Prostate gland (tissue), 2 donors: ENCODE measurements around the gene HAPSTR1. TPM values are rescaled to one million over a fixed set of nuclear protein-coding genes. Genes with fewer than 3 reads are reported as not detected.

Experiments
- DNase-seq: peaks from one replicate; pipeline ENCODE4 v3.0.0-alpha.2; 2019; ENCODE audit warnings: low spot score
- H3K27ac ChIP-seq, 2 donors: fragments of 200-600 bp; sonication (generic); 2 replicates each; pipeline ENCODE4 v1.5.1; 2017 to 2019
- H3K27me3 ChIP-seq: fragments of 200-600 bp; sonication (generic); replicated peaks from 2 replicates; pipeline ENCODE4 v1.5.1; 2019; ENCODE audit not compliant: insufficient read depth
- H3K36me3 ChIP-seq, 2 donors: fragments of 200-600 bp; sonication (generic); 1 replicate in 1 of 2; 2 replicates in 1 of 2; pipeline versions ENCODE4 v1.5.1 to v1.8.1; 2017 to 2019
- H3K4me1 ChIP-seq: fragments of 200-600 bp; sonication (generic); replicated peaks from 2 replicates; pipeline ENCODE4 v1.5.1; 2019
- H3K4me3 ChIP-seq, 2 donors: fragments of 200-600 bp; sonication (generic); 2 replicates each; pipeline ENCODE4 v1.5.1; 2017 to 2019
- H3K9me3 ChIP-seq: fragments of 200-600 bp; sonication (generic); 2 replicates; pipeline ENCODE4 v1.5.1; 2017
- POLR2A ChIP-seq: fragments of 450-650 bp; IDR thresholded peaks from one replicate; pipeline ENCODE4 v1.6.1; 2016; ENCODE audit warnings: antibody characterized with exemption, mild to moderate bottlenecking
- POLR2AphosphoS5 ChIP-seq: sonication (generic); formaldehyde crosslinking; IDR thresholded peaks from one replicate; pipeline ENCODE4 v1.6.1; 2017; ENCODE audit warnings: antibody characterized with exemption
- WGBS: methylation state at CpG from one replicate; pipeline ENCODE4 v1.1.5; 2018; 5-methylcytosine and 5-hydroxymethylcytosine counted together
- intact Hi-C: fragments of 100-400 bp; cut with DNase I; formaldehyde crosslinking; loops from one replicate; pipeline ENCODE4 v1.14.2; 2022
- total RNA-seq, 2 donors: library from RNA; depleted of rRNA; stranded (reverse); fragments of >200 nt; gene quantifications; one replicate each; pipeline ENCODE4 v1.1.0, GENCODE V29; 2016
- TF ChIP-seq, protein P1 (sequence below), 4 experiments: fragments of 200-600 bp in 2 of 4; fragments of 450-650 bp in 2 of 4; sonication (generic) in 2 of 4; IDR thresholded peaks; 1 replicate in 3 of 4; 2 replicates in 1 of 4; pipeline ENCODE4 v1.5.1; 2016 to 2019; ENCODE audit warnings: antibody characterized with exemption in 4 of 4, mild to moderate bottlenecking in 2 of 4, moderate library complexity in 2 of 4

HAPSTR1 gene
- total RNA-seq, 2 donors from 2014 or later, result 45.5 to 68.6 TPM

DNA sequence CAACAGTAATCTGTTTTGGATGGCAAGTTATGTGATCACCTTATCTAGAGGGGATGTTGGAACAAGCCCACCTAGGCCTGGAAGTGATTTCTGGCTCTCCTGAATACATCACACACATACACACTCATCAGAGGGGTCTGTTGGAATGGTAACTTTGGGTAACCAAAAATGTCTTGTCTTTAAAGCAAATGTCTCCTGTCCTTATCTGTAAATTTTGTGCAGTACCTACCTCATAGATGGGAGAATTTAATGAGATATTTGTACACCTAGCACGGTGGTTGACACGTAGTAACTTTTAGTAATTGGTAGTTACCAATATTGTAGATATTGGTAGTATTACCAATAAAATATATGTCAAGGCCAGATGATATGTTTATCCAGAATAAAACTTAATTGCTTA lies 24.7 kb downstream of the HAPSTR1 start:
- TF ChIP-seq POLR2A (no peak), POLR2AphosphoS5 (no peak)
- TF ChIP-seq, protein P1, sequence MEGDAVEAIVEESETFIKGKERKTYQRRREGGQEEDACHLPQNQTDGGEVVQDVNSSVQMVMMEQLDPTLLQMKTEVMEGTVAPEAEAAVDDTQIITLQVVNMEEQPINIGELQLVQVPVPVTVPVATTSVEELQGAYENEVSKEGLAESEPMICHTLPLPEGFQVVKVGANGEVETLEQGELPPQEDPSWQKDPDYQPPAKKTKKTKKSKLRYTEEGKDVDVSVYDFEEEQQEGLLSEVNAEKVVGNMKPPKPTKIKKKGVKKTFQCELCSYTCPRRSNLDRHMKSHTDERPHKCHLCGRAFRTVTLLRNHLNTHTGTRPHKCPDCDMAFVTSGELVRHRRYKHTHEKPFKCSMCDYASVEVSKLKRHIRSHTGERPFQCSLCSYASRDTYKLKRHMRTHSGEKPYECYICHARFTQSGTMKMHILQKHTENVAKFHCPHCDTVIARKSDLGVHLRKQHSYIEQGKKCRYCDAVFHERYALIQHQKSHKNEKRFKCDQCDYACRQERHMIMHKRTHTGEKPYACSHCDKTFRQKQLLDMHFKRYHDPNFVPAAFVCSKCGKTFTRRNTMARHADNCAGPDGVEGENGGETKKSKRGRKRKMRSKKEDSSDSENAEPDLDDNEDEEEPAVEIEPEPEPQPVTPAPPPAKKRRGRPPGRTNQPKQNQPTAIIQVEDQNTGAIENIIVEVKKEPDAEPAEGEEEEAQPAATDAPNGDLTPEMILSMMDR (IDR thresholded peaks at IDR 0.05), result no peak
- no peaks in the 10 kb centered on the region for H3K36me3 ChIP-seq
- H3K4me1 ChIP-seq, result no peaks in the 10 kb centered on the region
- H3K27ac ChIP-seq, result no peak overlapping the region
- no peaks in the 10 kb centered on the region for H3K27me3 ChIP-seq
- H3K4me3 ChIP-seq, result no peak overlapping the region
- 98% methylated on average over 2 of the region's 2 CpGs for WGBS
- intact Hi-C loops, result no loop called here
- DNase-seq, result no peak
- no peaks in the 10 kb centered on the region for H3K9me3 ChIP-seq

DNA sequence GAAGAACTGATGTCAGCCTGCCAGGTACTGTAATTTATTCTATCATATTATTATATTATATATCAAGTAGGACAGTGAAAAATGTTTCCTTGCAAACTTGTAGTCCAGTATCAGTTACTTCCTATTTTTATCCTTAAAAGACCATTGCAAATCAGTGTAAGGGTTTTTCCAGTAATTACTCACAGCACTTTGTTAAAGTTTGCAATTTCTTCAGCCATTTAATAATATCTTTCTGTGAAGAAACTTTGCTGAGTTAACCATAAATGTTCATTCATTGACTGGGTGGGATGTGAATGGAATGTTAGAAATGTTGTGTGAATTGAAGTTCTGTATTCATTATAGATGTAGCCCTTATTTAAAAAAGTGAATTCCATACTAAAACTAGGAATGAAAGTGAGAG lies 26.7 kb downstream of the HAPSTR1 start:
- H3K4me3 ChIP-seq, result no peak overlapping the region
- no peak for TF ChIP-seq POLR2AphosphoS5
- TF ChIP-seq POLR2A, result no peak
- TF ChIP-seq, protein P1 (IDR thresholded peaks at IDR 0.05), result no peak
- no peaks in the 10 kb centered on the region for H3K36me3 ChIP-seq
- no peaks in the 10 kb centered on the region for H3K4me1 ChIP-seq
- H3K9me3 ChIP-seq, result no peaks in the 10 kb centered on the region
- intact Hi-C loops, result no loop called here
- no peaks in the 10 kb centered on the region for H3K27me3 ChIP-seq
- no peak for DNase-seq
- no peak overlapping the region for H3K27ac ChIP-seq

DNA sequence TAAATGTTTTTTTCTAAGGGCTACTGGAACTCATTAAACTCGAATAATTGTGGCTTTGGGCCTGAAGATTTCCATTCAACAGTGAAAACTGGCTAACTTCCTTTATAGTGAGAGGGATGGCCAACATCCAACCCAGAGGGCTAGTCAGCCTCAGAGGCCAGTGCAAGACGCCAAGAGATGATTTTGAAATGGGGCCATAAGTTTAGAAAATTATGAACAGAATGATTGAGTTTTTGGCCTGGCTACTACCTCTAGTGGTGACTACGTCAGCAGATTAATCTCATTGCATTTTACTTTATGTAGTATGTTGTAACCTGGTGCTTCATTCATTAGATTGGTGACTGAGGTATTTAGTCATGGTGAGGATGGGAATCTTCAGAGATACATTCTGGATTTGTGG lies 28.4 kb downstream of the HAPSTR1 start:
- intact Hi-C loops, result no loop called here
- Histone ChIP-seq H3K4me1 (no peaks in the 10 kb centered on the region), H3K27ac (no peak overlapping the region), H3K4me3 (no peak overlapping the region), H3K27me3 (no peaks in the 10 kb centered on the region), H3K36me3 (no peaks in the 10 kb centered on the region), H3K9me3 (no peaks in the 10 kb centered on the region)
- TF ChIP-seq POLR2AphosphoS5 (no peak), POLR2A (no peak)
- TF ChIP-seq, protein P1 (IDR thresholded peaks at IDR 0.05), result no peak
- DNase-seq, result no peak
- 28% methylated on average over 3 of the region's 3 CpGs for WGBS

DNA sequence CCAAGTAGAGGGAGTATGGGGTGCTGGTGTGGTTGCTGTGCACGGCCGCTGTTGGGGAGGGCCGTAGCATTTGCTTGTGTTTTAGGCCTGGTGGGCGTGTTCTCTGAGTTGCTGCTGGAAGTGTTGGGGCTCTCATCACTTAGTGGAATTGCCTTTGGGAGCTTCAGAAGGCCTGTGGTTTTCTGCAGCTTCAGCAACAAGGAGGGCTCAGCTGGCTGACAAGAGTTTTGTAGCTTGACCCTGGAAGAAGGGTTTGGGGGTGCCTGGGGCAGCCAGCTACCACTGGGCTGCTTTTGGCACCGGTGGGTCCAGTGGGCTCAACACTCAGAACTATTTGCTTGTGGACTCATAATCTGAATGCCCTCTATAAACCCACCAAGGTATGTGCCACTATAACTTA lies 30.9 kb downstream of the HAPSTR1 start:
- Histone ChIP-seq H3K9me3 (no peaks in the 10 kb centered on the region), H3K36me3 (no peaks in the 10 kb centered on the region), H3K27ac (no peak overlapping the region), H3K4me3 (no peak overlapping the region), H3K4me1 (no peaks in the 10 kb centered on the region), H3K27me3 (no peaks in the 10 kb centered on the region)
- no peak for DNase-seq
- WGBS, result 87% methylated on average over 5 of the region's 5 CpGs
- intact Hi-C loops, result no loop called here
- TF ChIP-seq POLR2AphosphoS5, result no peak
- TF ChIP-seq POLR2A, result no peak
- TF ChIP-seq, protein P1 (IDR thresholded peaks at IDR 0.05), result no peak

DNA sequence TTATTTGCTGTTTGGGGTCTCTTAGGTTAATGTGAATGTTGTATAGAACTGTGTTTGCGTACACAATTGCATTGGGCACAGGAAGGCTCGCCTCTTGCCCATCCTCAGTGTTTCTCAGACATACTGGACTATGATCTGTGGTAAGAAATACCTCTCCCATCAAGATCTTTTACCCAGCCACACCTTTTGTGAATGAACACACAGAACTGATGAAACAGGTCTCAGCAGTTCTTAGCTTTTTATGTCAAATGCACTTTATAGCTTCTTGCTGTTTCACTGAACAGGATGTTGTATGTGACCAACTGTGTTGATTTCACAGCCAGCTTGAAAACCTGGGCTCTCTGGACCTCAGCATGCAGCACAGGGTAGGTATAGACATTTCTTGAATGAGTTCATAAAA lies 31.5 kb downstream of the HAPSTR1 start:
- intact Hi-C loops, result no loop called here
- TF ChIP-seq, protein P1 (IDR thresholded peaks at IDR 0.05), result no peak
- TF ChIP-seq POLR2A (no peak), POLR2AphosphoS5 (no peak)
- Histone ChIP-seq H3K27me3 (no peaks in the 10 kb centered on the region), H3K27ac (no peak overlapping the region), H3K4me3 (no peak overlapping the region), H3K9me3 (no peaks in the 10 kb centered on the region), H3K4me1 (no peaks in the 10 kb centered on the region), H3K36me3 (no peaks in the 10 kb centered on the region)
- DNase-seq, result no peak
- WGBS, result 78% methylated on average over 2 of the region's 2 CpGs
